Stimulated activated CD8-positive, alpha-beta memory T cell treated with anti-CD3 and anti-CD28 coated beads, Interleukin-7, amount 100 ng/mL, for 4 hours (primary cell): ENCODE data around the gene CRYBB1.

Experiments
- DNase-seq, 2 donors: peaks; one replicate each; pipeline ENCODE4 v3.0.0-alpha.2; 2020; ENCODE audit warnings: low read depth in 2 of 2

The CRYBB1 gene

DNA sequence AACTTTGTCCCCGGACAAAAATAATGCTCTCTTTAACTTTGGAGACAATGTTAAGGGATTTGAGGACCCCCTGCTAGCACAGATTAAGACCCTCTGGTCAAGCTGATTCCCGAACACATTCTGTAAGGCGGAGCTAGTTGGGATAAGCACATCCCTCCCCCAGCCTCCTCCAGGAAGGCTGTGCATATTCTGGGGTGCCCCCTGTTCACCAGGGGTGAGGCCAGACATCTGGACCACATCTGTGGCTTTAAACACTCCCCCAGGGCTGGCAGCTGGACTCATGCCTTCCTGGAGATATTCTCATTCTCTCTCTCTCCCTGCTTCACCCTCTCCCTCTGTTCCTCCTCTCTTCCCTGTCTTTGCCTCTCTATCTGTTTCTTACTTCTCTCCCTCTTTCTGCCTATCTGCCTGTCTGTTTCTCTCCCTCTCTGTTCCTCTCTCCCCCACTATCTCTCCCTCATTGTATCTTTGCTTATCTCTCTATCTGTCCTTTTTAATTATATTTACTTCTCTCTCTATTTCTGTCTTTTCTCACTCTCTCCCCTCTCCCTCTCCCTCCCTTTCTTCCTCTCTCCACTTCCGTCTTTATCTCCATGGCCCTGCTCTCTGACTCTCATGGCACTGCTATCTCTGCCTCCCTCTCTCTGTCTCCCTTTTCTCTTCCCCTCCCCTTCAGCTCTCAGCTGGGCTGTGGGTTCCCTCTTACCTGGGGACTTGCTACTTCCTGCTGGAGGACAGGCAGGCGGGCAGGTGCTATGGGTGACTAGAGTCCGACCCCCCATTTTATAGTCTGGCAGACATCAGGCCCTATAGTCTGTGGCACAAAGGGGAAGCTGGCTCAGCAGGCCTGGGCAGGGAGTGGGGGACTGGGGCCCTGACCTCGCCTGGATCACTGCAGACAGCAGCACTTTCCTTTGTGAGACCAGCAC, at the start of gene CRYBB1:
Gene CRYBB1, minus strand, starts transcription at position 757 of the 929 bp plus-strand sequence. CDS start 1,708 bp downstream, outside the sequence.
- no peak for DNase-seq

DNA sequence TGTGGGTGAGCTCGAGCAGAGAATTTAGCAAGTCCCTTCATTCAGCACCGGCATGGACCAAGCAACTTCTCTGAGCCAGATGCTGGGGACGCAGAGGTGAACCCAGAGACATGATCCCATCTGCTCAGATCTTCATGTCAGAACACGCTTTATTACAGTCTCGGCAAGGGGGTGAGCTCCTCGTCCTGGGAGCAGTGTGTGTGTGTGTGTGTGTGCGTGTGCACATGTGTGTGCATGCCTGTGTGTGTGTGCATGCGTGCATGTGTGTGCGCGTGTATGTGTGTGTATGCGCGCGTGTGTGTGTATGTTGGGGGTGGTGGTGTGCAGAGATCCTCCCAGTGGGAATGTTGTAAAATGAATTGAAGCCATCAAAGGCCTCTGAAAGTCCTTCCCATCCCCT, 49.3 kb upstream of the CRYBB1 start:
- DNase-seq: no peak

DNA sequence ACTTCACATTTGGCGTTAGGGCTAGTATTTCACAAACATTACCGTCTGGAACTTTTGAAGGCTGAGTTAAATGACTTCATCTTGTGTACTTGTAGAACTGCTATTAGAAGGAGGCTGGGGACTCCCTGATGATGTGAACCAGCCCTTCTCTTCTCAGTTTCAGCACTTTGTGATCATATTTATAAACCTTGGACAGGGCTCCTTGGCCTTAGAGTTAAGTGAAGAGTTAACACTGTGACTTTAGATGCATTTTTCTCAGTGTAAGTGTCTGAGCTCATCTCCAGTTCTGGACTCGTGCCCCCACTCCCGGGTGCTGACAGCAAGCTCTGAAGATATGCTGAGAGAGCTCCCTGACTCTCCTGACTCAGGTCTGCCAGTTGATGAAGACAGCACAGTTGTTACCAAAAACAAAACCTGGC, 48.0 kb upstream of the CRYBB1 start:
- DNase-seq: no peak

DNA sequence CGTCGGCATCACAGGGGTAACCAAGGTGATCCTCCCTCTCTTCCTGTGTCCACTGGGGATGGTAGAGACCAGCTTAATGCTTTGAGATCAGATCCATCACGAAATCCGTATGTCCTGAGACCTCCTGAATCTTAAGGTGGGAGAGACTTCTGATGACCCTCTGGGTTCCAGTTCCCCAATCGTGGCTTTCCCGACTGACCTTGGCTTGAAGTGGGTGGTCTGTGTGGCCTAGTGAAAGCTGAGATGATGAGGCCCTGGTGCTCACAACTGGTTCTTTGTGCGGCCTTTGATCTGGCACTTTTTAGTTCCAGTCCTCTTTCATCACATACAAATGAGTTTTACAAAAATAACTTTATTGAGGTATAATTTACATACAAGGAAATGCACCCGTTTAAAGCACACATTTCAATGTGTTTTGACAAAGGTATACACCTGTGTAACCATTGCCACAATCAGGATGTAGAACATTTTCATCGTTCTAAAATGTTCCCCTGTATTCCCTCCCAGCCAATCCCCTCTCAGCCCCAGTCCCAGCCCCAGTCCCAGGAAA, 45.6 kb upstream of the CRYBB1 start:
- no peak for DNase-seq

DNA sequence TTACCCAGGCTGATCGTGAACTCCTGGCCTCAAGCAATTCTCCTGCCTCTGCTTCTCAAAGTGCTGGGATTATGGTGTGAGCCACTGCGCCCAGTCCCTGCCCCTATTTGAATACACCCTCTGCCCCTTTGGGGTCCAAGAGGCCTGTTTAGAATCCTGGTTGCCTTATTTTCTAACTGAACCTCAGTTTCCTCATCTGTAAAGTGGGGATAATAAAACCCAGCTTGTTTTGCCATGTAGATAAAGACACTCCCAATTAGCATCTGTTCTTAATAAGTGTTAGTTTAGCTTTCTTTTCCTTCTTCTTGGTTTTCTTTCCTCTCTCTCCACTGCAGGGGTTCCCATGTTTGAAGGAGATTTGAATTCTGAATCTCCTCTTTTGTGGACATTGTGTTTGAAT, 44.3 kb upstream of the CRYBB1 start:
- DNase-seq: no peak

DNA sequence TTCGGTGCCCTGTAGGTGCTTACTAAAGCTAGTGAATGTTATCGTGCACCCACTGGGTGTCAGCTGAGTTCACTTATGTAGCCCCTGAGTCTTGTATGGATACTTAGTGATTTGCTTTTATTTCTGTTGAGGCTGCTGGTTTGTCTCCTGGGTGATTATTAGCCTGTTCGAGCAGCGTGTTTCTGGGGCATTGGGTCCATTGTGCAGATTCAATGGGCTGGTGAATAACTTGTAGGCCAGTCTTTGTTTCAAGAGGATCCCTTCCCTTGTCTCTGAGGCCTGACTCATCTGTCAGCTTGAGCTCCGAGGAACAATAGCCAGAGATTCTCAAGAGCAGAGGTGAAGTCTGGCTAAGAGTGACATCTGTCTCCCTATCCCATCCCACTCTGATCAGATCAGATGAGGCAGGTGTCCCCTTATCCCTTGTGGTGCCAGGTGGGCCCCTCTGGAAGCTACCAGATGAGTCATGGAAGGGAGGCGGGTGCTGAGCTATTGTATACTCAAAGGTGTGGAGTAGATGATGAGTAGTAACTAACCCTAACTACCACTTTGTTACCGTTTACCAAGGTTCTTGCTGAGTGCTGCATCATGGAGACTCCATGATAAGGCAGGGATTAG, 43.2 kb upstream of the CRYBB1 start:
- DNase-seq: no peak

DNA sequence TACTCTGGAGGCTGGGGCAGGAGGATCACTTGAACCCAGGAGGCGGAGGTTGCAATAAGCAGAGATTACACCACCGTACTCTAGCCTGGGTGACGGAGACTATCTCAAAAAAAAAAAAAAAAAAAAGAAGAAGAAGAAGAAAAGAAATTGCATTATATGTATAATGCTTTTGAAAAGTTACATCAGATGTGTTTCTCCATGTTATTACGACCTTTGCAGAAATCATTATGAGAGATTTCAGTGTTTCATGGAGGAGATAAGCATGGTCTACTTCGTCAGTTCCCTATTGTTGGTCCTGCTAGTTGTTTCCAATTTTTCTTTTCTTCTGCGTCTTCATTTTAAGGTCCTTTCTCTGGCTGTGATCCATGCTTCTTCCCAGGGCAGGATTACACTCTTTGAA, 42.5 kb upstream of the CRYBB1 start:
- DNase-seq: no peak

DNA sequence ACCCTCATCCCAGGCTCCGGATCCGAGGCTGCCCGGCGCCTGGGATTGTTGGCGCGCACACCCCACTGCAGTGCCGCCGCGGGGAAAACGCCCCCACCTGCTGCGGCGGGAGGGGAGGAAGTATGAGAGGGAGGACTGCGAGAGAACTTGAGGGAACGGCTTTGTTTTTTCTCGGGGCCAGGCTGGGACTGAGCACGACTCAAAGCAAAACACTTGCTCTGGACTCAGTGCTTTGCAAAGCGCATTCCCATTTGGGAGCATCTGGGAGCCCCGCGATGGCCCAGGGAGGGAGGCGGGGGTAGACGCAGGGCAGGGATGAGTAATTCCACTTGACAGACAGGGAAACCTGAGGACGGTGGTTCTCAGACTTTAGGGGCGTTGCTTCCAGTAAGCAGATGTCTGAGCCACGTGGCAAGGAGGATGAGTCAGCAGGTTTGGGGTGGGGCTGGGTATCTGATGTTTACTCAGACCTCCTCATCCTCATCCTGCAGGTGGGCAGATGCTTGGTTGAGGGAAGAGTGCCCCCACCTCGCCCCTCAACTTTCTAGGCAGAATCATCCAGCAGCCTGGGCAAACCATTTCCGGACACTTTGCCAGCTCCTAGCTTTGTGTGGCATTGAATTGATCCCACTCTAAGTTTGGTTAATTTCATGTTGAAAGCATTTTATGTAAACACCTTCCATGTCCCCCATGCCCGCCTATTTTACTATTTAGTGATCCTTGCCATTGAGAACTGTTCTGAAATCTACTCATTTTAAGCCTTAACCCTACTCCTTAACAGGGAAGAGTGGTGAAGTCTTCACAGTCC, 41.0 kb upstream of the CRYBB1 start:
- peak; percentile 77 to 85 for DNase-seq

DNA sequence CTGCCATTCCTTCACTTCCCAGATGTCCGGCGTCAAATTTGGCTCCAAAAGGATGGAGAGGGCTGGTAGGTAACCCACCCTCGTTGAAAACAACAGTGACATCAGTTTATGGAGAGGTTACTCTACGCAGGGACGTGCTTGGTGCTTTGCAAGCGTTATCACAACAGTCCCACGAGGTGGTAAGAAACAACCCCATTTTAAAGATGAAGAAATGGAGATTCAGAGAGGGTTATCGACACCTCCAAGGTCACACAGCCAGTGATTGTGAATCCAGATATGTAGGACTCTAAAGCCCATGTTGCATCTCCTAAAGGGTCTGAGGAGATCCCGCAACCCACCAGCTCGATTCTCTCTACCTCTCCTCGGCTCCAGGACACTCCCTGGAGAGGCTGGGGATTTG, 40.3 kb upstream of the CRYBB1 start:
- DNase-seq: no peak

DNA sequence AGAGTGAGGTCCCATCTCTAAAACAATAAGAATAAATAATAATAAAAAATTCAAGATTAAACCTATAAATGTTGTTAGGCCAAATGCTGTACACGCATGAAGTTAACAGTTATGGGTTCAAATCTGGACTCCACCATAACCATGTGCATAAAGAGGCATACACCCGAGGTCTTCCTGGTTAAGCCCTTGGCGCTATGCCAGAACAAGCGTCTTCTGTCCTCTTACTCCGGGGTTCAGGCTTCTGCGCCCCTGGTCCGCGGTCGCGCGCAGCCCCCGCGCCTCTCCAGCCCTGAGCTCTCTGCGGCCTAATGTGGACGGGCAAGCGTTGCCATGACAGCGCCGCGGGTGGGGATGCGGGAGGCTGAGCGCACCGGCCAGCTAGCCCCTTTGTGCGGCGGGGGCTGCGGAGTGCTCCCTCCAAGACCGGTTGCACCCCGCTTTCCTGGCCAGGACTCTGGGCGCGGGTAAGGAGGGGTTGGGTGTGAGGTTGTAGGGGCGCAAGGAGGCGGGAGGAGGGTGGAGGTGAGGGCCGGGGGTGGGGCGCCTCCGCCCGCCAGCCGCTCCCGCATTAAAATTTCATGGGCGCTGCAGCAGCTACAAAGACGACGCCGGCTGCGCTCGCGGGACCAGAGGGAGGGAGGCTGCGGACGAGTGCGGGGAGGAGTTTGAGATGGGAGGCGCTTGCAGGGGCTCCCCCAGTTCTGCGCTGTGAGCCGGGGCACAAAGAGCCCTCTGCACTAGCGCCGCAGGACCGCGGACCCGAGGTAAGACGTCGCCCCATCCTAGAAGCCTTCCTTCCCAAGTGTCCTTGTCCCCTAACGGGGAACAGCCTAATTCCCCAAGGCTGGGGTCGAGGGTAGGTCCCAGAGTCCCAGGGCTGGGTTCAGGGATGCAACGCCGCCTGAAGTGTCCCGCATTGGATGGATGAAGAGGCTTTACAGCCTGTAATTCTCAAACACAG, 39.3 kb upstream of the CRYBB1 start, which contains the start of gene MIAT:
Gene MIAT, plus strand, starts transcription at position 698 of the 961 bp plus-strand sequence.
- peak in 1 of 2 donors; percentile 59 for DNase-seq

DNA sequence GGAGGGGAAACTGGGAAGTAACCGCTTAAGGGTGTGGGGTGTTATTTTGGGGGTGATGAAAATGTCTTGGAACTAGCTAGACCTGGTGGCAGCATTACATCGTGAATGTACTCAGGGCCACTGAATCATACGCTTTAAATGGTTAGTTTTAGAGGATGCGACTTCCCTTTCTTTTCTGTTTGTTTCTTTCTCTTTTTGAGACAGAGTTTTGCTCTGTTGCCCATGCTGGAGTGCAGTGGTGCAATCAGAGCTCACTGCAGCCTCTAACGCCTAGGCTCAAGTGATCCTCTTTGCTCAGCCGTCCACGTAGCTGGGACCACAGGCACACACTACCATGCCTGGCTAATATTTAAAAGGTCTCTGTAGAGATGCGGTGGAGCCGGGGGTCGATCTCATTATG, 34.0 kb upstream of the CRYBB1 start:
- no peak for DNase-seq

DNA sequence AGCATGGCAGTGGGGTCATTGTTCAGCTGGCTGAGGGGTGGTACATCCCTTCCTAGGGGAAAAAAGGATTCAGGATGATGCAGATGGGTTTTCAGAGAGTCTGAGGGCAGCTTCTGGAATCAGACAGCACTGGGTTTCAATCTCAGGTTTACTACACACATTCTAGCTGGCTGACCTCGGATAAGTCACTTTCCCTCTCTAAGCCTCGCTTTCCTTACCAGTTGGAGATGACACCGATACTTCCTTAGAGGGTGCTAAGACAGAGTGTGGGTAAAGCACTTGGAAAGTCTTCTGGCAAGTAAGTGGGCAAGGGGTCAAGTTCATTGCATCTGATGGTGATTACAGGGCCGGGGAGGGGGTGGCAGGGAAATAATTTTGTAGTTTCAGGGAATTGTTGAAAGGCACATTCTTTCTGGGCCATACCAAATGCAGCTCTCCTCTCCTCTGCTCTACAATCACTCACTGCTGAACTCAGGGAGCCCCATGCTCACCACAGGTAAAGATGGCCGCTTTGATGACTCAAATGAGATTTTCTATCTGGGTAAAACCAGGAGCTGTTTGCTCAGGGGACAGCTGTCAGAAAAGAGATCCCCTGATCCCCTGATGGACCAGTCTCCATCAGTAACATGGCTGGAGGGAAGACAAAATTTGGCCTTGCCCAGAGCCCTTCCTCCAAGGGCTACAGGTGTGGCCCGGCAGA, 33.0 kb upstream of the CRYBB1 start:
- DNase-seq: no peak

DNA sequence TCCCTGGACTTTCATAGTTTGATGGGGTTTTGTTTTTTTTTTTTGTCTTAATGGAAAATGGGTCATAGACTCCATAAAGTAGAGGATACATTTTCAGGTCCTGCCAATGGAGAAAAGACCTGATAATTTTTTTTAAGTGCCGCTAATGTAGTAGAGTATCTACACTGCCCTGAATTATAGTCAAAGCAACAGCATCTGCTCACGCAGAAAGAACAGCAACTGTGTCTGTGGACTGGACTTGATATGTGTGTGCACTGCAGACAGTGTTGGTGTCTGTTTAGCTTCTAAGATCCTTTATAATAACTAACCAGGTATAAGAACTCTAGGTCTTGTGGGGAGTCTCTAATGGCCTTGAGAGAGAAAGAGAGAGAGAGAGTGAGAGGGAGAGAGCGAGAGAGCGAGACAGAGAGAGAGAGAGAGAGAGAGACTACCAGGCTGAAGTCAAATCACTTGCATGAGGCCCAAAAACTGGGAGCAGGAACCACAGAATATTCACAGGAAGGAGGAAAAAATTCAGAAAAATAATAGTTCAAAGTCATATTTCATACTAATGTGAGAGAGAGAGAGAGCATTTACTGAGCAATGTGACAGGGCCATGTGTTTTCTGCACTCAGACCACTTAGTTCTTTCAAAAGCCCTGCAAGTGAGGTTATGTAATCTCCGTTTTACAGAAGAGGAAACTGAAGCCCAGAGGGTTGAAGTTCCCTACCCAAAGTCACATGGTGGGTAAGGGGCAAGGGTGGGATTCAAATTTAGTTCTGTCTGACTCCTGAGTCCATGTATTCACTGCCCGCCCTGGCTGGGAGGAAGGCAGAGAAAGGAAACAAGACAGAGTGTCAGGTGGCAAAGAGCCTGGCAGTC, 30.9 kb upstream of the CRYBB1 start:
- DNase-seq: no peak

DNA sequence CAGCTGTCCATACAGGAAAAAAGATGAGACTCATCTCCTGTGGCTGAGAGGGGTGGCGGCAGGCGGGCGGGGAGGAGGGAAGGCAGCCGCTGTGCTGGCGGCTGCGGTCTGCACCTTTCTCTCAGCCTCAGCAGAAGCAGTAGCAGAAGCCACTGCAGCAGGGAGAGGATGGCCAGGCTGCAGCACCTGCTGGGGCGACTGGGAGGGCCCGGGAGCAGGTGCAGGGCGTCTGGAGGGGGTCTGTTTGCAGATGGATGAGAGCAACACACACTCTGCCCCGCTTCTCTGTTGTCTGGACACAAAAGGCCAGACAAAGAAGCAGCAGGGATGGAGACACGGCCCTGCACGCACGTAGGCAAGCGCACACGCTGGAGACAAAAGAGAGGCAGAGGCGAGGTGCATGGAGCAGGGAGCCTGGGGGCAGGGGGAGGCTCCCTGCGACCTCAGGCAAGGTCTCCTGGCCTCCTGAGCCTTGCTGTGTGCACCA, 30.2 kb upstream of the CRYBB1 start:
- DNase-seq: peak in 1 of 2 donors; percentile 43

DNA sequence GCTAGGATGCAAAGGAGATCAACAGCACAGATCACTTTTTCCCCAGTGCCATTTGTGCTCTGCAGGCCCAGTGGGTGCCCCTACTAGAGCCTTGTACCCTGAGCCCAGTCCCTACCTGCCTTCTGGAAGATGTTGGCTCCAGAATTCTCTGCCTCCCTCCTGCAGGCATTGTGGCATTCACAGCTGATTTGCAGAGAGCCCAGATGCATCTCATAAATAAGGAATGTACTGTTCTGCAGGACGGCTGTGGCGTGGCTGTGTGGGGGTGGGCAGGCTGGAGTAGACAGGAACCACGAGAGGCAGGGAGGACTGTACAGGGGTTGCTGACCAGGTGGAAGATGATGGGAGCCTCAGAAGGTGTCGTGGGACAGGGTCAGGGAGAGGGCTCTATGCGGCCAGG, 28.3 kb upstream of the CRYBB1 start:
- no peak for DNase-seq

DNA sequence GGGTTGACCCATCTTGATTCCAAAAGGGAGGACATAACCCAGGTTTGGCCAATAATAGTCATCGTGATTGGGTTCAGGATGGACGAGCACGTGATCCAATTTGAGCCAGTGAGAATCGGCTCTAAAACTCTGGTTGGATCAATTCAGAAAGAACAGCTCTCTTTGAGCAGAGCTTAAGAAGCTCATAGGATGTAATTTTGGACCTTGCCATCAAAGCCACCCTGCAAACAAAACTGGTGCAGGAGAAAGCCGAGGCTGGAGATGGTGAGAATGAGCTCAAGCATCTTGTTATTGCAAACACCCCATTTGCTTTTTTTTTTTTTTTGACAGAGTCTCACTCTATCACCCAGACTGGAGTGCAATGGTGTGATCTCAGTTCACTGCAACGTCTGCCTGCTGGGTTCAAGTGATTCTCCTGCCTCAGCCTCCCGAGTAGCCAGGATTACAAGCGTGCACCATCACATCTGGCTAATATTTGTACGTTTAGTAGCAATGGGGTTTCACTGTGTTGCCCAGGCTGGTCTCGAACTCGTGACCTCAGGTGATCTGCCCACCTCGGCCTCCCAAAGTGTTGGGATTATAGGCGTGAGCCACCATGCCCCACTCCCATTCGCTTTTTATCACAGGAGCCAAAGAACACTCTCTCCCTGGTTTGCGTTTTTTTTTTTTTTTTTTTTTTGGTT, 25.7 kb upstream of the CRYBB1 start:
- DNase-seq: no peak

DNA sequence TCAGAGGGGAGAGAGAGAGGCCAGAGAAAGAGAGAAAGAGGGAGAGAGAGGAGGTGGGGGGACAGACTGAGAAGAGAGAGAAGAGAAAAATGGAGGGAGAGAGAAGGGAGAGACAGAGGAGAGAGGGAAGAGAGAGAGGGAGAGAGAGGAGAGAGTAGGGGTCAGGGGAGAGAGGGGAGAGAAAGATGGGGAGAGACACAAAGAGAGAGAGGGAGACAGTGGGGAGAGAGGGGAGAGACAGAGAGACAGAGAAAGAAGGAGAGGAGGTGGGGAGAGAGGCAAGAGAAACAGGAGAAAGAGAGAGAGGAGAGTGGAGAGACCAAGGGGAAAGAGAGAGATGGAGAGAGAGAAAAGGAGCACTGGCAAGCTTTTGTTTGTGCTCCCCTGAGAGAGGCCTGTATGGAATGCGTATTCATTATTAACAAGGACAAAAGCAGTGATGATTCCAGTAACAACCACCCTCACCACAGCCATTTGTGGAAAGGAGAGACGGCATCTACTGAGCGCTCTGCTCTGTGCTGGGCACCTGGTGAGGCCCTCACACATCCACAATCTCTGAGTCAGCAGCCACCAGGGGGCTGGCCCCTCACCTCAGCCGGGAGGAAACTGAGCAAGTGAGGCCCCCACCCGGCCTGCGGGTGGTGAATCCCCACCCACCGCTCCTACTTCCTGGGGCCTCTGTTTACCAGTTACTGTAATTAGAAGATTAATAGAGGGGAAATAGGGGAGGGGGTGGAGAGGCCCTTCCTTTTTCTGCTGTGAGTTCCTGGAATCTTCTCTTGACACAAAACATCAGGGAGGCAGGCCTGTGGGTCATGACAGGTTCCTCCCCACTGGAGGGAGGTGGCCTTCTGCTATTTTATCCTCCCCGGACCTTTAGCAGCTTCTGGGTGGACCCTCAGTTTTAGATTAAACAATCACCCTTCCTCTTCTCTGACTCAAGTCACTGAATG, 24.9 kb upstream of the CRYBB1 start:
- peak; percentile 69 to 81 for DNase-seq
